ENCODE results near the gene PDE4A.

GRCh38 chr19:10395436-10395835 is 24.9 kb upstream of the PDE4A start:
- TF ChIP-seq POLR2A (IDR thresholded peaks at IDR 0.05) = no peak
- no peak for TF ChIP-seq CTCF (IDR thresholded peaks at IDR 0.05)

Measured in adrenal gland (tissue), 5 donors.